Measurements from ENCODE around the gene RBFOX1. TPM values are rescaled to one million over a fixed set of nuclear protein-coding genes. Genes with fewer than 3 reads are reported as not detected.

RBFOX1 gene
- total and polyA plus RNA-seq, 2 donors from 2014 or later = 0.24 to 0.66 TPM

DNA sequence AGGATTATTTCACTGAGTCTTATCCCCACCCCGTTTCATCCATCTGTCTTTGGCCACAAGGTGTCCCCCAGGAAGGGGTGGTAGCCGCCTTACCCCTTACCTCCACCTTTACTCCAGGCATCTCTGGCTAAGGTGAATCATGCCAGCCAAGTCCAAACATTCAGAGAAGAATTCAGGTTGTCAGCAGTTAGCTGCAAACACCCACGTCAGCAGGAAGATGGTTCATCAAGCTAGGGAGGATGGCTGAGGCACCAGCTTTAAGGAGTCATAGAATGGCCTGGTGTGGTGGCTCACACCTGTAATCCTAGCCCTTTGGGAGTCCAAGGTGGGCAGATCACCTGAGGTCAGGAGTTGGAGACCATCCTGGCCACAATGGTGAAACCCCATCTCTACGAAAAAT is 61.0 kb downstream of the RBFOX1 start:
- H3K9ac ChIP-seq (ENCODE audit: low read length in 3 of 3) = no peak overlapping the region
- H3K4me3 ChIP-seq (ENCODE audit: low read length in 3 of 3) = no peak overlapping the region
- H3K9me3 ChIP-seq (ENCODE audit: control insufficient read depth in 2 of 3, insufficient read depth in 1 of 3, low read length in 3 of 3) = no peaks in the 10 kb centered on the region
- no peak overlapping the region for H3K27ac ChIP-seq (ENCODE audit: low read depth in 2 of 2, low read length in 2 of 2)
- FAIRE-seq = no peak
- TF ChIP-seq, protein P1, sequence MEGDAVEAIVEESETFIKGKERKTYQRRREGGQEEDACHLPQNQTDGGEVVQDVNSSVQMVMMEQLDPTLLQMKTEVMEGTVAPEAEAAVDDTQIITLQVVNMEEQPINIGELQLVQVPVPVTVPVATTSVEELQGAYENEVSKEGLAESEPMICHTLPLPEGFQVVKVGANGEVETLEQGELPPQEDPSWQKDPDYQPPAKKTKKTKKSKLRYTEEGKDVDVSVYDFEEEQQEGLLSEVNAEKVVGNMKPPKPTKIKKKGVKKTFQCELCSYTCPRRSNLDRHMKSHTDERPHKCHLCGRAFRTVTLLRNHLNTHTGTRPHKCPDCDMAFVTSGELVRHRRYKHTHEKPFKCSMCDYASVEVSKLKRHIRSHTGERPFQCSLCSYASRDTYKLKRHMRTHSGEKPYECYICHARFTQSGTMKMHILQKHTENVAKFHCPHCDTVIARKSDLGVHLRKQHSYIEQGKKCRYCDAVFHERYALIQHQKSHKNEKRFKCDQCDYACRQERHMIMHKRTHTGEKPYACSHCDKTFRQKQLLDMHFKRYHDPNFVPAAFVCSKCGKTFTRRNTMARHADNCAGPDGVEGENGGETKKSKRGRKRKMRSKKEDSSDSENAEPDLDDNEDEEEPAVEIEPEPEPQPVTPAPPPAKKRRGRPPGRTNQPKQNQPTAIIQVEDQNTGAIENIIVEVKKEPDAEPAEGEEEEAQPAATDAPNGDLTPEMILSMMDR (IDR thresholded peaks at IDR 0.05; ENCODE audit: borderline replicate concordance, extremely low read depth, insufficient read depth) = no peak
- DNase-seq = no peak
- H3K36me3 ChIP-seq (ENCODE audit: control insufficient read depth in 2 of 3, insufficient read depth in 3 of 3, low read length in 3 of 3) = no peaks in the 10 kb centered on the region
- intact Hi-C loops (cut with DNase I) = no loop called here
- no peaks in the 10 kb centered on the region for H3K4me1 ChIP-seq (ENCODE audit: control insufficient read depth in 2 of 3, insufficient read depth in 2 of 3, low read depth in 1 of 3, low read length in 3 of 3)
- H3K27me3 ChIP-seq (ENCODE audit: control insufficient read depth, insufficient read depth, low read length) = no peaks in the 10 kb centered on the region

DNA sequence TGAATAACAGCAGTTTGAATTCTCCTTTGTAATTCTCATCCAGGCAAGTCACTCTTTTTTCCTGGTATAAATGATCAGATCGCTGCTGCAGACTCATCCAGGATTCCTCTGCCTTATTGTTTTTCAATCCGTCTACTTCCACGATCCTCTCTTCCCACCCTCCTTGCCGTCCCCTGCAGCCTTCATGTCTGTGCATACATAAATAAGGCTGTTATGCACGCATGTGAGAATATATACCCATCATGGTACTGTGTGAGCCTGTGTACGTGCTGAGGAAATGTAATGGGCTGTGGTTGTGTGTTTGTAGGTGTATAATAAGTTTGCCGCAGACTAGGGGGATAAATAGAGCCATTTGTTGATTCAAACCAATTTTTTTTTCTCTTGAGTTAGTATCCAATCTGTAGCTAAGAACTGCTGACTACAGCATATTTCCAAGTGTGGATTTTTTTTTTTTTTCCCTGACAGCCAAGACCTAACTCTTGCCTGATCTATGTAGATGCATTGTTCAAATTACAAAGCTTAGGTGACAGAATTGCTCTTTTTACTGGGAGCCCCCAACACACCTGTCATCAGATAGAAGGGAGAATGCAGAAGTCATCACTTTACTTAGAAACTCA is 62.2 kb downstream of the RBFOX1 start:
- Histone ChIP-seq H3K4me3 (ENCODE audit: low read length in 3 of 3) (no peak overlapping the region), H3K4me1 (ENCODE audit: control insufficient read depth in 2 of 3, insufficient read depth in 2 of 3, low read depth in 1 of 3, low read length in 3 of 3) (no peaks in the 10 kb centered on the region), H3K9me3 (ENCODE audit: control insufficient read depth in 2 of 3, insufficient read depth in 1 of 3, low read length in 3 of 3) (no peaks in the 10 kb centered on the region), H3K36me3 (ENCODE audit: control insufficient read depth in 2 of 3, insufficient read depth in 3 of 3, low read length in 3 of 3) (no peaks in the 10 kb centered on the region), H3K27ac (ENCODE audit: low read depth in 2 of 2, low read length in 2 of 2) (no peak overlapping the region), H3K9ac (ENCODE audit: low read length in 3 of 3) (no peak overlapping the region), H3K27me3 (ENCODE audit: control insufficient read depth, insufficient read depth, low read length) (no peaks in the 10 kb centered on the region)
- TF ChIP-seq, protein P1 (IDR thresholded peaks at IDR 0.05; ENCODE audit: borderline replicate concordance, extremely low read depth, insufficient read depth) = no peak
- intact Hi-C loops (cut with DNase I) = no loop called here
- DNase-seq (no peak), FAIRE-seq (no peak)

DNA sequence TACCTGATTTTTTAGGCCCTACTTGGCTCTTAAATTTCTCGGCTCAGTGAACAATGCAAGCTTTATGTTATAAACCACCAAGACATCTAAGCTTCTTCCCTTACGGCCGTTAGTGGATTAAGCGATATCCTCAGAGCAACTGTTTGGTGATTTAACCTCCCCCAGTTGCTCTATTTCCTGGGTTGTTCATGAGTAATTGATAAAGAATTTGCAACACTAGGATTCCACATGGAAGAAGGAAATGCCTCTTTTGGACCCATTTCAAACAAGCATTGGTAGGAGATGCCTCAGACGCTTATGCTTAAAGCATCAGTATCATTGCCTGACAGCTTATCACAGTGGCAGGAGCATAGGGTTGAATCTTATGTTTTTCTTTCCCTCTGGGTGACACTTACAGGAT is 65.3 kb downstream of the RBFOX1 start:
- Histone ChIP-seq H3K27ac (ENCODE audit: low read depth in 2 of 2, low read length in 2 of 2) (no peak overlapping the region), H3K4me3 (ENCODE audit: low read length in 3 of 3) (no peak overlapping the region), H3K9ac (ENCODE audit: low read length in 3 of 3) (no peak overlapping the region), H3K9me3 (ENCODE audit: control insufficient read depth in 2 of 3, insufficient read depth in 1 of 3, low read length in 3 of 3) (no peaks in the 10 kb centered on the region), H3K36me3 (ENCODE audit: control insufficient read depth in 2 of 3, insufficient read depth in 3 of 3, low read length in 3 of 3) (no peaks in the 10 kb centered on the region), H3K27me3 (ENCODE audit: control insufficient read depth, insufficient read depth, low read length) (no peaks in the 10 kb centered on the region), H3K4me1 (ENCODE audit: control insufficient read depth in 2 of 3, insufficient read depth in 2 of 3, low read depth in 1 of 3, low read length in 3 of 3) (no peaks in the 10 kb centered on the region)
- FAIRE-seq (no peak), DNase-seq (no peak)
- TF ChIP-seq, protein P1 (IDR thresholded peaks at IDR 0.05; ENCODE audit: borderline replicate concordance, extremely low read depth, insufficient read depth) = no peak
- intact Hi-C loops (cut with DNase I) = no loop called here

DNA sequence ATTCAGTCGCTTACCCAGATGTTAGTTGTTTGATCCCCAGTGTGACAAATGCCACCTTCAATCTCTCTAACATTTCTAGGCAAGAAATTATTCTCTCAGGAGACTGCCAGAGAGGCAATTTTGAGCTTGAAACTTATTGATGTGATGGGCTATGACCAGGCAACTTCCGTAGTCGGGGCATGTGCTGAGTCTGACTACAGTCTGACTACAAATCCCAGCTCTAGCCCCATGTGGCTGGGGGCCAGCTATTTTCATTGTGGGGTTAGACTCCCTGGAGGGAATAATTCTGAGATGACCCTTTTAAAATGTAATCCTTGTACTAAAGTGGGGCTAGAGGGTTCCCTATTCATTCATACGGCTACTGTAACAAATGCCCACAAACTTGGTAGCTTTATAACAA is 65.9 kb downstream of the RBFOX1 start:
- intact Hi-C loops (cut with DNase I) = no loop called here
- Histone ChIP-seq H3K36me3 (ENCODE audit: control insufficient read depth in 2 of 3, insufficient read depth in 3 of 3, low read length in 3 of 3) (no peaks in the 10 kb centered on the region), H3K9me3 (ENCODE audit: control insufficient read depth in 2 of 3, insufficient read depth in 1 of 3, low read length in 3 of 3) (no peaks in the 10 kb centered on the region), H3K4me1 (ENCODE audit: control insufficient read depth in 2 of 3, insufficient read depth in 2 of 3, low read depth in 1 of 3, low read length in 3 of 3) (no peaks in the 10 kb centered on the region), H3K27me3 (ENCODE audit: control insufficient read depth, insufficient read depth, low read length) (no peaks in the 10 kb centered on the region), H3K27ac (ENCODE audit: low read depth in 2 of 2, low read length in 2 of 2) (no peak overlapping the region), H3K9ac (ENCODE audit: low read length in 3 of 3) (no peak overlapping the region), H3K4me3 (ENCODE audit: low read length in 3 of 3) (no peak overlapping the region)
- TF ChIP-seq, protein P1 (IDR thresholded peaks at IDR 0.05; ENCODE audit: borderline replicate concordance, extremely low read depth, insufficient read depth) = no peak
- DNase-seq = no peak
- FAIRE-seq = no peak
